Stimulated activated CD4-positive, alpha-beta T cell treated with anti-CD3 and anti-CD28 coated beads, Interleukin-1b, Interleukin-23, amount 100 ng/mL, for 1 hour (primary cell): Measurements from ENCODE around the gene UBE2C.
"Not testable (repeated sequence)": the region's sequence is repeated elsewhere in the genome, so short reads cannot be mapped to it uniquely, and the experiment has no call there.

Experiments
- DNase-seq, 2 donors: peaks; one replicate each; pipeline ENCODE4 v3.0.0-alpha.2; 2020; ENCODE audit warnings: low read depth in 2 of 2

Gene UBE2C

DNA sequence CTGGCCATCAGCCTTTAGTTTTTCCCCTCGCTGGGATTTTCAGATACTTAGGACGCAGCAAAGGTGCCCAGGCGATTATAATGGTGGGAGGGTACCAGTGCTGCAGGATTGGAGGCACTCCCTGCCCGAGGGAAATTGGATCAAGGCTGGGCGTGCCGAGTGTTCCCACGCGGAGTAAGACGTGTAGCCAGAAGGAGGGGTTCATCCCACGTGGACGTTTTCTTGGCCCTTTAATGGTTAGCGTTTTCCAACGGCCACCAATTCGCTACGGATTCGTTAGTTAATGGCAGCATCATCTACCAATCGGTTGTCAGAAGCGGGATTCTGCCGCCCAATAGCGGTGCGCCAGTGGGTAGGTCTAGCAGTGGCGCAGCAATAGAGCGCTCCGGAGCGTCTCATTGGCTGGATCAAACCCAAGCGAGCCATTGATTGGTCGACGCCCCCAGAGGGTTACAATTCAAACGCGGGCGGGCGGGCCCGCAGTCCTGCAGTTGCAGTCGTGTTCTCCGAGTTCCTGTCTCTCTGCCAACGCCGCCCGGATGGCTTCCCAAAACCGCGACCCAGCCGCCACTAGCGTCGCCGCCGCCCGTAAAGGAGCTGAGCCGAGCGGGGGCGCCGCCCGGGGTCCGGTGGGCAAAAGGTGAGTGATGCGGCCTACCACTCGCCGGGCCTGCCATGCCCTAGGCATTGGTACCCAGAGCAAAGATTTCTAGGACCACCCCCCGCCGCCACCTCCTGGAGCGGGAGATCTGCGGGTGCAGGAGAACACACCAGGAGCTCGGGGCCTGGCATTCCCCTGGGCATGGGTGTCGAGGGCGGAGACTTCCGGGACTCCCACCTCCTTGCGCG is at the start of gene UBE2C:
UBE2C (plus strand) TSS at position 488 of the 849 bp plus-strand sequence; CDS start at position 540, 52 bp downstream.
- peak; percentile 75 to 82 for DNase-seq

DNA sequence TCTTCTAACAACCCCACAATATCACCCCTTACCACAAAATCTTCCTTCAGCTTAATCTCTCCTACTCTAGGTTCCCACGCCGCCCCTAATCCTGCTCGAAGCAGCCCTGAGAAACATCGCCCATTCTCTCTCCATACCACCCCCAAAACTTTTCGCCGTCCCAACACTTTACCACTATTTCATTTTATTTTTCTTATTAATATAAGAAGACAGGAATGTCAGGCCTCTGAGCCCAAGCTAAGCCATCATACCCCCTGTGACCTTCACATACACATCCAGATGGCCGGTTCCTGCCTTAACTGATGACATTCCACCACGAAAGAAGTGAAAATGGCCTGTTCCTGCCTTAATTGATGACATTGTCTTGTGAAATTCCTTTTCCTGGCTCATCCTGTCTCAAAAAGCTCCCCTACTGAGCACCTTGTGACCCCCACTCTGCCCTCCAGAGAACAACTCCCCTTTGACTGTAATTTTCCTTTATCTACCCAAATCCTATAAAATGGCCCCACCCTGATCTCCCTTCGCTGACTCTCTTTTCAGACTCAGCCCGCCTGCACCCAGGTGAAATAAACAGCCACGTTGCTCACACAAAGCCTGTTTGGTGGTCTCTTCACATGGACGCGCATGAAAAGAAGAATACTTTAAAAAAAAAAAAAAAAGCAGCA is 47.7 kb upstream of the UBE2C start:
- DNase-seq, result not testable (repeated sequence)

DNA sequence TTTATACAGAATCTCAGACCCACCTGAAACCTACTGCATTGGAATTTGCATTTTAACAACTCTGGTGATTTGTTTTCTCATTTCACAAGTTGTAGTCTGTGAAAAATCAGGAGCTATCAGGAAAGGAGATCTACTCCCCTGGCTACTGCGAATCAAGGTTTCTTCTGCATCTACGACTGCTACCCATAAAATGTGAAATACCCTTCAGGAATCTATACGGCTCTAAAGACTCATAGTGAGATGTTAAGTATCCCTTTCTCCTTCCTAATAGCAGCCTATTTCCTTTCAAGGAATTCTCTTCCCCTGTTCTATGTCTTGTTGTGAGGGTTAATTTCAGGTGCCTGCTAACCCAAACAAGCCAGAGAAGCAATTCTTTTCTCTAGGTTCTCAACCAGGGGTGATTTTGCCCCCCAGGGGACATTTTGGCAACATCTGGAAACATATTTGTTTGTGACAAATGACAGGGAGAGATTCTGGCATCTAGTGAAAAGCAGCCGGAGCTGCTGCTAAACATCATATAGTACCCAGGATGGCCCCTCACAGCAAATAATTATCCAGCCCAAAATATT is 47.1 kb upstream of the UBE2C start:
- DNase-seq, result no peak

DNA sequence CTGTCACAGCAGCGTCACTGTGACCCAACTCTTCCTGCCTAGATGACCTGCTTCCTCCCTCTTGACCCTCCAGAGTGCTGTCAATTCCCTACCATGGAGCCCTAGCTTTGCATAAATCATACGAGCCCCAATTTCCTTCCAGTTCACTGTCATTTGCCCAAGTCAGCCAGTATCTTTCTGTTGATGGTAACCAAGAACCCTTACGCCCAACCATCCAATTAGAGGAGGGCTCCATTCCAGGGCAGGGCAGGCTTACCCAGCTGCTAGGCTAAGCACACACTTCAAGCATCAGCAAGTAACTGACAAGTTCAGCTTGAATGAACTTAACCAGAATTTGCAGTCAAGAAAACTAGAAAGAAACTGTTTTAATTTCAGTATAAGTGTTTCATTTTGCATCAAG is 46.5 kb upstream of the UBE2C start:
- DNase-seq, result no peak

DNA sequence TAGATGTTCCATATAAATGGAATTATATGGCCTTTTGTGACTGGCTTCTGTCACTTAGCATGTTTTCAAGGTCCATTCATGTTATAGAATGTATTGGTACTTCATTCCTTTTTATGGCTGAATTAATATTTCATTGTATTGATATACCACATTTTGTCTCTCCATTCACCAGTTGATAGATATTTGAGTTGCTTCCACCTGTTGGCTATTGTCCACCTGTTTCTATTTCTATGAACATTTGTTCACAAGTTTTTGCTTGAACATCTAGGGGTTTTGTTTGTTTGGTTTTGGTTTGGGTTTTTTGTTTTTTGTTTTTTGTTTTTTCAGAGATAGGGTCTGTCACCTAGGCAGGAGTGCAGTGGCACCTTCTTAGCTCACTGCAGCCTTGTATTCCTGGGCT is 44.0 kb upstream of the UBE2C start:
- DNase-seq, result no peak

DNA sequence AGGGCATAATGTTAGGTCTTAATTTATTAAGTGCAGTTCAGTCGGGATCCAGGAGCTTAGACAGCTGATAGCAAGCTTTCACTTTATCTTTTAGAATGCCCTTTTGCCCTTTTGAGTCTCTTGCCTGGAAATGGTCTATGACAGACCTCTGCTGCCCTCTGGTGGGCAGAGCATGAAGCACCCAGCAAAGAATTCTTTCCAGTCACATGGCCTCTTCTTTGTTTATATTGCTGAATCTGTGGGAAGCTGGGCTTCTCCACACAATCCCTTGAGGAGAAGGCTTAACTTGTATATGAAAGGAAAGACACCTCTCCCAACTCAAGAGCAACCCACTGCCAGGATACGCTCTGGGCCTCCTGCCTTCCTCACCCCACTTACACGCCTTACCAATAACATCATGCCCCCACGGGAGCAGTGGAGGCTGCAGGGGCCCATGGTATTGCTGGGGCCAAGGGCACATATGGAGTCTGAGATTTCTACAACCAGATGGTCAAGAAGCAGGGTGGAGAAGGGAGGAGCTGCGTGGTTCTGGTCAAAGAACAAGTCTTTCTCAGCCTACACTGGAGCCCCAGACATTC is 41.2 kb upstream of the UBE2C start:
- DNase-seq, result peak; percentile 37 to 66

DNA sequence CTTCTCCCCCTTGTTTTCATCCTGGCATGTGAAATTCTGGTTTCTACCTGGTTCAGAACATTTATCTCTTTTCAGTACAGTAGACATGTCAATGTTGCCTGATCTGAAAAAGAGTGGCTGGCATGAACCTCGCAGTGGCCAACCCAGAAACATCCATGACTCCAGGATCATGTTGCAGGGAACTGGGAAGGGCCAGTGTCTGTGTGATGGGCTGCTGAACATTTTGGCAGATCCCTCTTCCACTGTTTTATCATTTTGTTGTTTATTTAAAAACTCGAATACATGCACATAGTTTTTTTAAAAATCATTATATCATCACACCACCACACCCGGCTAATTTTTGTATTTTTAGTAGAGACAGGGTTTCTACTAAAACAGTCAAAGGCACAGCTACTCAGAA is 39.8 kb upstream of the UBE2C start:
- DNase-seq, result no peak

DNA sequence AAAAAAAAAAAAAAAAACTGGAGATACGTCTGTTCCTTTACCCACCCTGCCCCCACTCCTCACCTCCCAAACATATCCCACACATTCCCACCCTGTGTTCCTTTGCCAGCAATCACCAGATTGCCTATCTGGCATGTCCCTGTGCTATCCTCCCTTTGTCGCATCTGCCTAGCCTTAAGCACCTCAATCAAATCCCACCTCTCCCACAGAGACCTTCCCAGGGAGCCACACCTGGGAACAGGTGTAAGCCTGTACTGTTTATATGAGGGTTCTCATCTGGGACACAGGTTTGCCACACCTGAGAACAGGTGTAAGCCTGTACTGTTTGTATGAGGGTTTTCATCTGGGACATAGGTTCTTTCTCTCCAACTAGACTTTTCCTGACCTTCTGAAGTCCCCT is 37.5 kb upstream of the UBE2C start:
- DNase-seq, result no peak

DNA sequence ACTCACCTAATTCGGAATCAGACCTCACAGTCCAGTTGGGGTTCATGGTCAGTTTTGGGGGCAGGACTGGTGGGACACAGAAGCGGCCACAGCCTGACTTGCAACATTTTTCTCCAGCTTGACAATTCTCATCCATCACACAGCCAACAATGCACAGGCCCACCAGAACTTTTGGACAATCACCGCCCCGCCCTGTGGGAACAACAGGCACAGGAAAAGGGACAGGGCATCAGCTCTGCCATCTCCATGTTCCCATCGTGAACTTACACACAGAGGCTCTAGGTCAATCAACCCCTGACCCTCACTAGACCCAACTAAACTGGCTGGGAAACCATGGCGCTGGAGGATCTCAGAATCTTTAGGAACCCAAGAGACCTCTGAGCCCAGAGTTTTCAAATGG is 37.0 kb upstream of the UBE2C start:
- no peak for DNase-seq

DNA sequence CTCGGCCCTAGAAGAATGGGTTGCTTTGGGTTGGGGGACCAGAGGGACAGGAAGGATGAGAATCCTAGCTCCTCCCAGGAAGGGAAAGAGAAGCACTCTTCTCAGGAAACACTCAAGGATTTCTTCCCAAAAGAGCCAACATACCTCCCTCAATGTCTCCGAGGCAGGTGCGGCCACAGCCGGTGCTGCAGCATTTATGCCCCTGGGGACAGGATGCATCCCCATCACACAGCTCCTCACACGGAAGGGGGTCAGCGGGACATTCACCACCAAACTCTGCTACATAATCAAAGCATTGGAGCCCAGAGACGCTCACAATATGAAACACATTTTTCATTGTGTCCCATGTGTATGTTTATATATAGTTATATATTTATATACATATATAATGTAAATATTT is 35.5 kb upstream of the UBE2C start:
- no peak for DNase-seq

DNA sequence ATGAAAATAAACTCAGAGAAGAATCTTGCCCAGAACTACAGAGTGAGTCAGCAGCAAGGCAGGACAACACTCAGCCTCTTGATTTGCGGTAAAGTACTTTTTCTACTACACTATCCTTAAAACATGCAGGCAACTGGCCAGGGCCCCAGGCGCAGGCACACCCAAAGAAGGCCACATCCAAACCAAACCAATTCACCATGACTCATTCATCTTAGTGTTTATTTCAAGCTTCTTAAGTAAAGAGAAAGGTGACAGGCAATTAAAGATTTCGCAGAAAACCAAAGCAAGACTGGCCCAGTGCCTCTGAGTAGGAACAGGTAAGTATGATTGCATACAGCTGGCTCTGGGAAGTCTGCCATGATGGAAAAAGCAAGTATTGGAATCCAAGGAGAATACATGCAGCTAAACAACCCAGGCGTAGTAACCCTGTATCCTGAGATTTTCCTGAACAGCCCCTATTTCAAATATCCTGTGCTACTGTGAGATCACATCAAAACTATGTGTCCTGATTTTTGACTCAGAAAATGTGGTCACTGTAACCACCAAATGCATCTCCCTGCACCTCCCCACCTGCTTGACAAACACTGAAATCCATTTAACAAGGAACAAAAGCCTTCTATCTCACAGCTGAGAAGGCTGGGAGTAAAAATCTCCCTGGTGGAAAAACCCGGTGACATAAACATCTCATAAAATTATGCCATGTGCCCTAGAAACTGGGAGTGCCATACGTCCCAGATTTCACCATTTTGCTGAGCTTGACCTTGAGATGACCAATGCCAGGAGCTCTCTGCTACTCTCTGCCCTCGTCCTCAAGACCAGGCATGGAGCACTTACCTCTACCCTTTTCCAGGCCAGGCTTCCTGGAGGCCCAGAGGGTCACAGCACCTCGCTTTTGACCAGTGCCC is 33.2 kb upstream of the UBE2C start:
- DNase-seq, result no peak

DNA sequence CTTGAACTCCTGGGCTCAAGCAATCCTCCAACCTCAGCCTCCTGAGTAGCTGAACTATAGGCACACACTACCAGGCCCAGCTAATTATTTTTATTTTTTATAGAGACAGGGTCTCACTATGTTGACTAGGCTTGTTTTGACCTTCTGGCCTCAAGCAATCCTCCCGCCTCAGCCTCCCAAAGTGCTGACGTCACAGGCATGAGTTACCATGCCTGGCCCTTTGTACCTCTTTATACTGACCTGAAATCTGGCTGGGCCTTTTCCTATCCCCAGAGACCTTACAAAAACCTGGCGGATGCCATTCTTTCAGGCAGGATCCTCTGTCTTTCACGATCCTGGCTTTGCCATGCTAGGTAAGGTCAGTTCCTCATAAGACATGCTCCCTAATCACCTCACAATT is 32.3 kb upstream of the UBE2C start:
- no peak for DNase-seq

DNA sequence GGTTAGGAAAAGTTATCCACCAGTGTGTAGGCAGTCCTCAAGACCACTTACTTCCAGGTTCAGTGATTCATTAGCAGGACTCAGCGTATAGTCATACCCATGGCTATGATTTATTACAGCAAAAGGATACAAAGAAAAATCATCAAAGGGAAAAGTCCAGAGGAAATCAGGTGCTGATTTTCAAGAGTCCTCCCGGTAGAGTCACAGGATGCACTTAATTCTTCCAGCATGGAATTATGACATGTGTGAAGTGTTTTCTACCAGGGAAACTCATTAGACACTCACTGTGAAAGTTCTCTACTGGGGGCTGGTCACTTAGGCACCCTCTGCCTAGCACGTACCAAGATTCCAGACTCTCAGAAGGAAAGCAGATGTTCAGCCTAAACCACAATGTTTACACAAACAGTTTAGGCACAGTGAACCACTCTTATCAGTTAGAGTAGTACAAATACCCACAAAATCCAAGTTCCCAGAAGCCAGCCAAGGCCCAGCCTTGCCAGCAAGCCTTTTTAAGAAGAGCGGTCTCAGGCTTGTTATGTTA is 31.0 kb upstream of the UBE2C start:
- DNase-seq, result no peak

DNA sequence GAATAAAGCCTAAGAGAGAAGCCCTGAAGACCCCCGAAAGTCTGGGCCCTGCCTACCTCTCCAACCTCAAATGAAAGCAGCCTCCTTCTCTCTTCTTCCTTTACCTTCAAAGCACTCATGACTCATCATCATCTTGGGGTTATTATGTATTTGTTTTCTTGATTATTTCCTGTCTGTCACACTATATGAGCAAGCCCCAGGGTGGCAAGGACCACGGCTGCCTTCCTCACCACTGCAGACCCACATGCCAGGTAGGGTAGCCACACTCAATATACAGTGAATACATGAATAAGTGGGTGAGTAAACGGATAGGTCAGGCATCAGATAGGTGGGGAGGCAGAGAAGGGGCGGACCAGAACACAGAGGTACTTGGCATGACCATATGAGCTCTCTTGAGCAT is 29.6 kb upstream of the UBE2C start:
- no peak for DNase-seq

DNA sequence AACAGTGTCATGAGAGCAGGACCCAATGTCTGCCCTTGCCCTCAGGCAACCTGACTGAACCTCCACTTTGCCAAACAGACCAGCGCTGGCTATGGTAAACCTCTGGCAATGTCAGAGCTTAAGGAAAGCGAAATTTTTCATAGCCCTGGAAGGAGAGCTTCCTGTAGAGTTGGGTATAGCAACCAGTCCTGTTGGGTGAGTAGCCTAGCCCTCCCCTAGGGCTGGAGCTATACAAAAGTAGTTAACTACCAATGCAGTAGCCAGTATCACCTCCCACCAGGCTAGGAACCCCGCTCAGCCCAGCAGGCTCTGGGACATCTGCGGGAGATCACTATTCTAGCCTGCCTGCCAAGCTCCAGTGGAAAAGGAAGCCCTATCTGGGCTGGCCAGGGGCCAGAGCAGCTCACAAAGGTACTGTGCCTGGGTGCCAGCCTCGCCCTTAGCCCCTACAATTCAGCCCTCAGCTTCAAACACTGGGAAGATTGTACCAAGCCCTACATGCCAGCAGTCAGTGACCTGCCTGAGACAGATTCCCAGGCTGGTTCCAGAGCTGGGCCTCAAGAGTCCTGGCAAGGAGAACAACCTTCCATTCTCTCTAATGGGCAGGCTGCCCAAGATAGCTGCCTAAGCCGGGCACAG is 28.7 kb upstream of the UBE2C start:
- DNase-seq, result no peak

DNA sequence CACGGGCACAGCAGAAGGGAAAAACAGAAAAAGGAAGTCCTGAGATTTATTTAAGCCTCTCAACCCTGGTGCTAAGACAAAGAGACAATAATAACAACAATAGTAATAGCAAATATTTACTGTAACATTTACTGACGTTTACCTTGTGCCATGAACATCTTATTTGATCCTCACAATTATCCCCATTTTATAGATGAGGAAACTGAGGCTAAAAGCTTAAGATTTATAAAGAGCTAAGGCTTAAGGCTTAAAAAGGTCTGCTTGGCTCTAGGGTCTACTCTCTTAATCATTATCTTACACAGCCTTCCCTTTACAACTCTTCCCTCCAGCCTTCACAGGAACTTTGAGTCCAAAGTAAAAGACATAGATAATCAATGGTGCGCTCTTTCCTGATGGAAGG is 24.1 kb upstream of the UBE2C start:
- no peak for DNase-seq

DNA sequence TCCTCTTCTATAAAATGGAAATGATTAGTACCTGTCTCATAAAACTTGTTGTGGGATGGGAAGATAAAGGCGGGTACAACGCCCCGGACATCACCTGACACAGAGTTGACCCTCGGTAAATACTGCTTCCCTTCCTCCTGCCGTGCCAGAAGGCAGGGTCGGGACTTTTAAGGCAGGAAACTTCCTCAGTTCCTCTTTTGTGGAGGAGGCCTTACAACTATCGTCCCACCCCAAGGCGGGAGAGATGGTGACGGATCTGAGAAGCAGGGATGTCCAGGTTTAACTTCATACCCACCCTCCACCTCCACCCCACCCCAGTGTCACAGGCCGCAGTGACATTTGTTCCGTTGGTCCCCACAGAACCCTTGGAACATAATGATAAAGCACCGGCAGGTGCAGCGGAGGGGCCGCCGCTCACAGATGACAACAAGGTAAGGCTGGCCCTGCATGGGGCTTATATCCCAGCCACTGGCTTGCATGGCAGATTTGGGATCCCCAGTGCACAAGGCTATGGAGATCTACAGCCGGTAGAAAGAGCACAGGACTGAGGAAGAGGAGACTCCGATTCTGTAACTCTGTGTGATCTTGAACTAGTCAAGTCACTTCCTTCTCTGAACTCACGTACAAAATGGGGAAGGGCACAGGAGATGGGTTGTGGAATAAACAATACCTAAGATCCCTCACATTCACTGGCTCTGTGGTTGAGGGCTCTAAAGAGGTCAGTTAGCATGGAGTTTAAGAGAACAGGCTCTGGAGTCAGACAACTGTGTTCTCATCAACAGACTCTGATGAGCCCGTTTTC is 19.9 kb upstream of the UBE2C start:
- DNase-seq, result no peak

DNA sequence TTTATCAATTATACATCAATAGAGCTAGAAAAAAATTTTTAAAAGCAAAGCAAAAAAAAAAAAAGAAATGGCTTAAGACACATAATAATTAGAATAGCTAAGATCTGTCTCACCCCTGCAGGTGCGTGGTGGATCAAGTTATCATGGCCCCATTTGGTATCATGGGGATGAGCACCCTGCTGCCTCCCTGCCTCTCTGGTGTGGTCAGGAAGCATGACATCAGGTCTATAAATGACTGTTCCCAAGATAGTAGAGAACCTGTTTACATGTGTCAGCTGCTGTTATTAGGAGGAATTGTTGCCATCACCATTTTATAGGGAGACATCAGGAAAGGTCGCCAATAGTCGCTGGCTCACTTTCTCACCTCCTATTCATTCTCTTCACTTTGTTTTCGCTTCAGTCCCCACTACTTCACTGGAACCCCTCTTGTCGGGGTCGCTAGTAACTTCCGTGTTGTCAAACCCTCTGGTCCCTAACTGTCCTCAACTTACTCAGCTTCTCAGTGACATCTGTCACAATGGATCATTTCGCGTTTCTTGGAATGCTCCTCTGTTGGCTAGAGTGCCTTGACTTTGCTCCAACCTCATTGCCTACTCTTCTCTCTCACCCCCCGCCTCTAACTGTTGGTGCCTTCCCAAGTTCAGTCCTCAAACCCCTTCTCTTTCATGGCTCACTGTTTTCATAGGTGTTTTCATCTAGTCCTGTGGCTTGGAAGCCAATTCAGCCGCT is 15.9 kb upstream of the UBE2C start:
- no peak for DNase-seq

DNA sequence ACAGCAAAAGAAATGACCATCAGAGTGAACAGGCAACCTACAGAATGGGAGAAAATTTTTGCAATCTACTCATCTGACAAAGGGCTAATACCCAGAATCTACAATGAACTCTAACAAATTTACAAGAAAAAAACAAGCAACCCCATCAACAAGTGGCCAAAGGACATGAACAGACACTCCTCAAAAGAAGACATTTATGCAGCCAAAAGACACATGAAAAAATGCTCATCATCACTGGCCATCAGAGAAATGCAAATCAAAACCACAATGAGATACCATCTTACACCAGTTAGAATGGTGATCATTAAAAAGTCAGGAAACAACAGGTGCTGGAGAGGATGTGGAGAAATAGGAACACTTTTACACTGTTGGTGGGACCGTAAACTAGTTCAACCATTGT is 14.9 kb upstream of the UBE2C start:
- not testable (repeated sequence) for DNase-seq
